Spinal cord (tissue), 10 donors: ENCODE measurements around the gene ITGAD. TPM values are rescaled to one million over a fixed set of nuclear protein-coding genes. Genes with fewer than 3 reads are reported as not detected.

Source experiments
- DNase-seq, 6 donors: peaks; one replicate each; pipeline versions ENCODE4 v3.0.0 to v3.0.0-alpha.2; 2013 to 2015; ENCODE audit warnings: low spot score in 6 of 6, low read depth in 4 of 6
- H3K27ac ChIP-seq: one replicate; pipeline ENCODE4 v1.5.1; 2013; ENCODE audit warnings: low read depth, low read length, control low read depth
- H3K27me3 ChIP-seq: one replicate; pipeline ENCODE4 v1.6.1; 2013; ENCODE audit warnings: low read length; ENCODE audit not compliant: control insufficient read depth, insufficient read depth
- H3K36me3 ChIP-seq: one replicate; pipeline ENCODE4 v1.6.1; 2013; ENCODE audit warnings: low read length; ENCODE audit not compliant: control insufficient read depth, insufficient read depth
- H3K4me1 ChIP-seq: one replicate; pipeline ENCODE4 v1.6.1; 2013; ENCODE audit warnings: low read length; ENCODE audit not compliant: control insufficient read depth, insufficient read depth
- H3K4me3 ChIP-seq: one replicate; pipeline ENCODE4 v1.5.1; 2013; ENCODE audit warnings: low read depth, low read length, control low read depth
- H3K9me3 ChIP-seq: one replicate; pipeline ENCODE4 v1.6.1; 2013; ENCODE audit warnings: low read length; ENCODE audit not compliant: control insufficient read depth, insufficient read depth
- WGBS: methylation state at CpG from one replicate; pipeline ENCODE4 v1.1.5; 2013; ENCODE audit warnings: missing lambda C conversion rate; ENCODE audit not compliant: insufficient coverage; 5-methylcytosine and 5-hydroxymethylcytosine counted together
- long read RNA-seq, 4 donors: transcript quantifications; one replicate each; lab custom pipeline, GENCODE V29; 2026
- polyA plus RNA-seq, 2 donors: library from polyadenylated mRNA; unstranded; fragments of 120-200 nt; gene quantifications; one replicate each; pipeline ENCODE4 v1.2.1, GENCODE V29; 2013; ENCODE audit not compliant: insufficient read length in 2 of 2
- total RNA-seq, 2 donors: library from RNA; depleted of rRNA in 1 of 2; stranded (reverse); fragments of 120-200 nt in 1 of 2; fragments of >200 nt in 1 of 2; gene quantifications; one replicate each; pipeline versions ENCODE4 v1.2.3 to v1.2.4, GENCODE V29; 2013 to 2014
- donor health status: healthy.

The ITGAD gene
- total RNA-seq, result under 1 TPM in 1 of 2 donors, not detected in 1; 0.06 TPM
- polyA plus RNA-seq, result under 1 TPM in 1 of 2 donors, not detected in 1; 0.50 TPM
- long read RNA-seq, donor 1, result 0 reads
- long read RNA-seq, donor 2, result 0 reads
- long read RNA-seq, donor 3, result 0 reads
- long read RNA-seq, donor 4, result 0 reads

DNA sequence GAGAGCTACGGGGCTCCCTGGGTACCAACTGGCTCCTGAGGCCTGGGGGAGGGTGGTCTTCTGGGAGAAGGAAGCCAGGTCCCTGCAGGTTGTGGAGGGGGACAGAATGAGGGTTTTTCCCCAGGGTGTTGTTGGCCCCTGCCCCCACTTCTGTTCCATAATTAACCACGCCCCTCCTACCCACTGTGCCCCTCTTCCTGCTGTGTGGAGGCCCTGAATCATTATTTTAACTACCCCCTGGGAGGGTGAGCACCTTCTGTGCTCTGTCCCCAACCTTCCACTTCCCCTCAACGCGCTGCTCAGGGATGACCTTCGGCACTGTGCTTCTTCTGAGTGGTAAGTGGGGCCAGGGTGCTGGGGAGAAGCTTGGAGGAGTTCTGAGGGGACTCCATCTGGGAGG is at the start of gene ITGAD:
Gene ITGAD (plus strand): TSS at position 280 of the 400 bp plus-strand sequence. CDS start 26 bp downstream, at position 306.
- WGBS, result no CpG with 5 or more reads among the region's 5 CpGs
- no peak for DNase-seq
- no peaks in the 10 kb centered on the region for H3K27me3 ChIP-seq
- no peak within 1 kb of the TSS for H3K4me3 ChIP-seq
- no peak within 1 kb of the TSS for H3K27ac ChIP-seq
- H3K36me3 ChIP-seq, result no peaks in the 10 kb centered on the region
- no peaks in the 10 kb centered on the region for H3K4me1 ChIP-seq
- no peaks in the 10 kb centered on the region for H3K9me3 ChIP-seq

DNA sequence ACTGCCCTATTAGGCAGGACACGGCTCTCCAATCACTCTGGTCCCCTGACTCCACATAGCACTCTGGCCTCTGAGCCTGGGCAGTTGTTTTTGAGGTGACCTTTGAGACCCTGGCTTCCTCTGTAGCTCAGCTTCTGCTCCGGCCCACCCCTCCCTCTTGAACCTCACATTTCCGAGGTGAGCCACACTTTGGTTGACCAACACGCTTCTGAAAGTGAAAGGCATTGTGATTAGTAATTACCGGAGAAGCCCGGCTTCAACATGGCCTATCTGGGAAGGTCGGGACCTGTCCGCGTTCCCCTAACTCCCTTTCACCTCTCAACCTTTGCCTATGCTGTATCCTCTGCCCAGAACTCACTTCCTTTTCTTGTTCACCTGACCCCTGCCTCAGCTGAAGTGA is 48.4 kb upstream of the ITGAD start:
- Histone ChIP-seq H3K27me3 (no peaks in the 10 kb centered on the region), H3K27ac (no peak overlapping the region), H3K4me1 (no peaks in the 10 kb centered on the region), H3K9me3 (no peaks in the 10 kb centered on the region), H3K4me3 (no peak overlapping the region), H3K36me3 (no peaks in the 10 kb centered on the region)
- WGBS, result 75% methylated on average over 6 of the region's 9 CpGs
- no peak for DNase-seq

DNA sequence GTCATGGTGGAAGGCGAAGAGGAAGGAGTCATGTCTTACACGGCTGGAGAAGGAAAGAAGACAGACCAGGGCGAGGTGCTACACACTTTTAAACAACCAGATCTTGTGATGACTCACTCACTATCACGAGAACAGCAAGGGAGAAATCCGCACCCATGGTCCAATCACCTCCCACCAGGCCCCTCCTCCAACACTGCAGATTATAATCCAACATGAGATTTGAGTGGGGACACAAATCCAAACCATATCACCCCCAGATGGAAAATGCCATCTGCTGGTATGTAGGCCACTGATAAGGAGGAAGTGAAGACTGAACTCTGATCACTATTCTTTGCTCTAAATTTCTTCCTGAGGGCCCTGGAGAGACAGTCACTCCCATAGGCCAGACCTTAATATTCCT is 45.7 kb upstream of the ITGAD start:
- Histone ChIP-seq H3K27me3 (no peaks in the 10 kb centered on the region), H3K4me1 (no peaks in the 10 kb centered on the region), H3K9me3 (no peaks in the 10 kb centered on the region), H3K36me3 (no peaks in the 10 kb centered on the region), H3K27ac (no peak overlapping the region), H3K4me3 (no peak overlapping the region)
- DNase-seq, result no peak
- no CpG with 5 or more reads among the region's 5 CpGs for WGBS

DNA sequence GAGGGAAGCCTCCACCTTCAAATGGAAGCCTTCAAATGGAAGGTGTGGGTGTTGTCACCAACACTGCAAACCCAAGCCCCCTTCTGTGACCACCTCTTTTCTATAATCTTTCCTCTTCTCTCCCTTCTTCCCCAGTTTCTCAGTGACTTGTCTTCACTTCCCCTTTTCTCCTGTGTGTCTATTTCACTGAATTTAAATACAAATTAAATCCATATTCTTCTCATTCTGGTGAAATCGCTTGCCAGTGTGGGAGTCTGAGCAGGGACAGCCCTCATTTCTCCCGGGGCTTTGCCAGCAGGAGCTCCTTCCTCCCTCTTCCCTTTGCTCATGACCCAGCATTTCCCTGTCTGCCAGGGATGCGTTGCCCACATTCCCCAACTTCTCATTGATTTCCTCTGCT is 44.6 kb upstream of the ITGAD start:
- Histone ChIP-seq H3K27ac (no peak overlapping the region), H3K4me3 (no peak overlapping the region), H3K36me3 (no peaks in the 10 kb centered on the region), H3K4me1 (no peaks in the 10 kb centered on the region), H3K9me3 (no peaks in the 10 kb centered on the region), H3K27me3 (no peaks in the 10 kb centered on the region)
- WGBS, result 44% methylated on average over 3 of the region's 3 CpGs
- no peak for DNase-seq

DNA sequence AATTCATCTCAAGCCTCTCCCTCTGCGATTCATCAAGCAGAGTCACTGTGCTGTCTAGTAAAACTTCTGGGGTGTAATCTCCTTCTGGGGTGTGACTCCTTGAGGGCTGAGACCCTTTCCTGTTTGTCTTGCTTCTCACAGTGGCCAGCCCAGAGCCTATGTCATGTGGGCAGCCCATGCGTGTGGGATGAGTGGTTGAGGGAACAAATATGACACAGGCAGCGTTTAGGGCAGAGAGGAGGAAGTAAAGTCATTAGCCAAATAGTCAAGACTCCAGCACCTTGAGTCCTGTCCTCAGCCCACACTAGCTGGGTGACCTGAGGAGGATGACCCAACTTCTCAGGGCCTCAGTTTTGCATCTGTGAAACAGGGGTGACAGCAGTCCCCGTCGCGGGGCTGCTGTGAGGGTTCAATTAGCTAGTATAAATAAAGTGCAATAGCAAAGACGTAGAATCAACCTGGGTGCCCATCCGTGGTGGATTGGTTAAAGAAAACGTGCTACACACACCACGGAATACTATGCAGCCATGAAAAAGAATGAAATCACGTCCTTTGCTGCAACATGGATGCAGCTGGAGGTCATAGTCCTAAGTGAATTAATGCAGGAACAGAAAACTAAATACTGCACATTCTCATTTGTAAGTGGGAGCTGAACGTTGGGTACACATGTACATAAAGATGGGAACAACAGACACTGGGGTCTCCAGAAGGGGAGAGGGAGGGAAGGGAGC is 42.7 kb upstream of the ITGAD start:
- Histone ChIP-seq H3K36me3 (no peaks in the 10 kb centered on the region), H3K4me1 (no peaks in the 10 kb centered on the region), H3K27me3 (no peaks in the 10 kb centered on the region), H3K27ac (no peak overlapping the region), H3K9me3 (no peaks in the 10 kb centered on the region), H3K4me3 (no peak overlapping the region)
- WGBS, result 73% methylated on average over 8 of the region's 12 CpGs
- no peak for DNase-seq

DNA sequence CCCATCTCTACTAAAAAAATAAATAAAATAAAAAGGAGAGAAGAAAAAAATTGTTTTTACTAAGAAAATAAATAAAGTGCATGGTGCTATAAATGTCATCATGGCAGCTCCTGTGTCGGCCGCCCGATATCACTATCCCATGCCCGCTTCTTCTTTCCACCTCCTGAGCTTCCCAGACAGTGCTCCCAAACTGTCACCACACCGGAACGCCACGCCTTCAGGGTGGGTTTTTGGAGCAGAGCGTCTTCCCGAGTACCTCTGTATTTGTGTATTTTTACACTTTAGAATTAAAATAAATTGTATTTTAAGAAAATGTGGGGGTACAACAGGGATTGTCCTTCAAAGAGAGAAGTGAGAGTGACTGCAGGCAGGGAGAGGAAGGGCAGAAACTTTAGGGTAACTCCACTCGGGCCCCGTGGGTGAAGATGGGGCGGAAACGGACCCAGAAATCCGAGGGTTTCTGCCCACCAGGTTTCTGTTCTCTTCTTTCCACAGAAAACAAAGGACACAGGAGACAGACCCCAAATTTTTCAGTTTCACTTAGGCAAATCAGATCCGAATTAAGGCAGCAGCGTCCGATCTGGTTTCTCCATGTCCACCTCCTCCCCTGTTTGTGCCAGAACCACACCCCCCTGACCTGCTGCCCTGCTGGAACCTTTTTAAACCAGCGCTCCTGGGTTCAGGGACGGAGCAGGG is 41.7 kb upstream of the ITGAD start:
- Histone ChIP-seq H3K36me3 (no peaks in the 10 kb centered on the region), H3K27ac (no peak overlapping the region), H3K4me1 (no peaks in the 10 kb centered on the region), H3K4me3 (no peak overlapping the region), H3K9me3 (no peaks in the 10 kb centered on the region), H3K27me3 (no peaks in the 10 kb centered on the region)
- DNase-seq, result no peak
- 69% methylated on average over 10 of the region's 19 CpGs for WGBS

DNA sequence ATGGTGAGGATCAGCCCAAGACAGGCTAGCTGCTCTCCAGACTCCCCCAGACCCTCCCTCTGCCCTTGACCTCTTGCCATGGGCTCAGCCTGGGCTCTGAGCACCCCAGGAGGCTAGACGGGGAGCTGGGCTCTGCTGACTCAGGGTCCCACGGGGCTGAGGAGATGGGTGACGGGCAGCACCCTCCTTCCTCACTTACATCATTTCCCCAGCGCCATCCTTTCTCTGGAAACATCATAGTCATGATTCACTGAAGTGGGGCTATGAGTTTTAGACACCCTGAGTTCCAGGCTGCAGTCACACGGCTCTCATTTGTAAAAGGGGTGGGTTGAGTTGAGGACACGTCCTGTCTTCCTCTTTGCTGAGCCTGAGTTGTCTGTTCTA is 41.2 kb upstream of the ITGAD start:
- H3K4me3 ChIP-seq, result no peak overlapping the region
- no peaks in the 10 kb centered on the region for H3K27me3 ChIP-seq
- no peak for DNase-seq
- no peak overlapping the region for H3K27ac ChIP-seq
- H3K4me1 ChIP-seq, result no peaks in the 10 kb centered on the region
- no peaks in the 10 kb centered on the region for H3K36me3 ChIP-seq
- WGBS, result 70% methylated on average over 2 of the region's 6 CpGs
- no peaks in the 10 kb centered on the region for H3K9me3 ChIP-seq

DNA sequence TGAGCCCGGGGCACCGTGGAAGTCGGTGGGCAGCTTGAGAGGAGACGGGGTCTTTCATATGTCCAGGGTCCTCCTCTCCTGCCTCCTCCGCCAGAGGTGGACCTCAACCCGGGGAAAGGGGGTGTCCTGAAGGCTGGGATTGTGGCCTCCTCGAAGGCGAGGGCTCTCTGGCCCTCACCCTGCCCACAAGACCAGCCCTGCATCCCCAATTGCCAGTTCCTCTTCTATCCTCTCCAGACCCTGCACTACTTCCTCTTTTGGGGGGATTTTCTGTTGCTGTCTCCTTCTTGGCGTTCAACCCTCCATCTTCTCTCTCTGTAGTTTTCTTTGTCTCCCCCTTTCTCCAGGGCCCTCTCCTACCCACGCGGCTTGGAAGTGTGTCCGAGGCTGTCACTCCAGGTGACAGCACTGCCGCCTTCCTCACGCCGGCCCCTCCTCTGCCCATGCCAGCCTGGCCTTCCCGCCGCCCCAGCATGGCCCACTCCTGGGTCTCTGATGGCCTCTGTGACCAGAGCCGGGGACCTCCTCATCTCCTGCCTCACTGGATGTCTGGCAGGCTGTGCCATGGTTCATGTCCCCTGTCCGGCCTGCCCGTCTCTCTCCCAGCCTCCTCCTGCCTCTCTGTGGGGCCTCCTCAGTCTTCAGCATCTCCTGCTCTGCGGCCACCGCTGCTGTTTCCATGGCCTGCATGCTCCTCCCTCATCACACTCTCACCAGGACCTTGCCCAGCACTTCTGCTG is 40.6 kb upstream of the ITGAD start:
- WGBS, result 83% methylated on average over 18 of the region's 22 CpGs
- H3K36me3 ChIP-seq, result no peaks in the 10 kb centered on the region
- no peaks in the 10 kb centered on the region for H3K9me3 ChIP-seq
- H3K4me1 ChIP-seq, result no peaks in the 10 kb centered on the region
- no peak overlapping the region for H3K27ac ChIP-seq
- no peaks in the 10 kb centered on the region for H3K27me3 ChIP-seq
- no peak overlapping the region for H3K4me3 ChIP-seq
- no peak for DNase-seq

DNA sequence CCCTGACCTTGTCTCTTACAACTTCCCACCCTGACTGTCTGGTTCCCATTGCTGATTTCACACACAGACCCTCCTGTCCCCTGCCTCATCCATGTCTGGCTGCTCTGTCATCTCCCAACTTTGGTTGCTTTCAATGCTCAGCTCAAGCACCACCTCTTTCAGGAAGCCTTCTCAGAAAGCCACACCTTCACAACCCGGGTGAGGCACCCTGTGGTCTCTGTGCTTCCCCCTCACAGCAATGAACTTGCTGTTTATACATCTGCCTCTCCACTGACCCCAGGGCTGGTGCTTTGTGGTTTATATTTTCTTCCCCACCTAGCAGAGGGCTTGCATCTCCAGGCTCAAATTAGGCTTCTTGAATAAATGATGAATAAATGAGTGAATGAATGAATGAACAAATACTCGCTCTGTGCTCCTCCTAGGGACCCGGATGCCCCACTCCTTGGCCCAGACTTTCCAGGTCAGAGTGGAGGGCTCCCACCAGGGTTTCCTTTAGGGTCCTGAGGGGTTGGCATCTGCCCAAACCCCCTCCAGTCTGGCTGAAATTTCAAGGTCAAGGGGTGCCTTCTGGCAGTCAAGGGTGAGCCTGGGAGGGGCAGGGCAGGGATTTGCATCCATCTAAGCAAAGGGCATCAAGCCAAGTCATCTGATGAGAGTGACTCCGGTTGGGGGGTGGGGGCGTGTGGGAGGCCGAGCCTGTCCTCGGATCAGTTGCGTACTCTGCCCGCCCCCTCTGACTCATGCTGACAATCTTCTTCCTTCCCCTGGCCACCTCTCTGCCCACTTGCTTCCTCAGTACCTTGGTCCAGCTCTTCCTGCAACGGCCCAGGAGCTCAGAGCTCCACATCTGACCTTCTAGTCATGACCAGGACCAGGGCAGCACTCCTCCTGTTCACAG is 38.5 kb upstream of the ITGAD start, which contains the start of gene ITGAX:
Gene ITGAX (plus strand): TSS at position 783 of the 898 bp plus-strand sequence. CDS start 79 bp downstream, at position 862.
- Histone ChIP-seq H3K27ac (no peak within 1 kb of the TSS), H3K4me3 (no peak within 1 kb of the TSS), H3K9me3 (no peaks in the 10 kb centered on the region), H3K4me1 (no peaks in the 10 kb centered on the region), H3K27me3 (no peaks in the 10 kb centered on the region), H3K36me3 (no peaks in the 10 kb centered on the region)
- peak in 1 of 6 donors; percentile 6 for DNase-seq
- 50% methylated on average over 9 of the region's 10 CpGs for WGBS
